ENCODE results near the gene LRP1B. TPM values are rescaled to one million over a fixed set of nuclear protein-coding genes. Genes with fewer than 3 reads are reported as not detected.

Gene LRP1B
- polyA plus RNA-seq, 2 of the 4 experiments (the other 2 are of a cell fraction) = 0.03 TPM; not detected in 1

DNA sequence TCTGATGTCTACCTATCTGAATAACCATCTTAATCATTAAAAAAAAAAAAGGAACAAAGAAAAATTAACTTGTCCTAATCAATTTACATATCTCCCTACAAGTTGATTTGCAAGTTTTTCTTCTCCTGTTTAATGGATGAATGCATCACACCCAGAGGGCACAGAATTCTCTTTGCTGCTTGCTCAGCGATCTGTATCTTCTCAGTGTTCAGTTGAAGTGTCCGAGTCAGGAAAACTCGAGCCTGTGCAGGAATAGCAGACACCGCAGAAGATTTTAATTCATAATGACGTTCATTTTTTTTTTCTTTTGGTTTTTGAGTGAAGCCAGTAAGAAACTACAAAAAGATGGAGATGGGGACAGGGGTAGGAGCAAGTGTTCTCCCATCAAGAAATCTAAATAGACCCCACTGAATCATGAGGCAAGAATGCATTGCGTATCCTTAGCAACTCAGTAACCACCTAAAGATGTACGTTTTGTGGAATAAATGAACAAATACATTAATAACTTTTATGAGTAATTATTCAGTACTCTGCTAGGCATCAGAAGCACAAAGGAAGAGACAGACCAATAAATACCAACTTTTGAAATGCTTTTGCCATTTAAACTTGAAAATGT is 675.5 kb downstream of the LRP1B start:
- 43% methylated on average over 7 of the region's 7 CpGs for WGBS (ENCODE audit: missing lambda C conversion rate)
- DNase-seq (ENCODE audit: low read depth in 1 of 2, low spot score in 1 of 2) (no peak), ATAC-seq (no peak), FAIRE-seq (no peak)
- CTCF ChIA-PET = no interaction called here
- Histone ChIP-seq H3K4me1 (no peaks in the 10 kb centered on the region), H3K9me3 (no peaks in the 10 kb centered on the region), H3K4me3 (no peak overlapping the region), H3K4me2 (no peak overlapping the region), H3K27ac (no peak overlapping the region)
- POLR2A ChIA-PET = no interaction called here
- TF ChIP-seq MAZ (IDR thresholded peaks at IDR 0.05; ENCODE audit: borderline replicate concordance, low read depth, low read length) (no peak), GATA3 (IDR thresholded peaks at IDR 0.05; ENCODE audit: borderline replicate concordance) (no peak)

- H3K4me3 ChIP-seq = no peak overlapping the region
- H3K4me2 ChIP-seq = no peak overlapping the region
- ATAC-seq = no peak
- H3K9me3 ChIP-seq = no peaks in the 10 kb centered on the region
- TF ChIP-seq KDM5A (IDR thresholded peaks at IDR 0.05) (no peak), RCOR1 (IDR thresholded peaks at IDR 0.05; ENCODE audit: low read depth, low read length) (no peak), HOXB5 (CRISPR knock-in tag; IDR thresholded peaks at IDR 0.05) (no peak), HOXB13 (CRISPR knock-in tag; IDR thresholded peaks at IDR 0.05; ENCODE audit: low read depth) (no peak), ZFP36 (IDR thresholded peaks at IDR 0.05; ENCODE audit: borderline replicate concordance, partially characterized antibody) (no peak), NFE2L2 (conservative IDR thresholded peaks at IDR 0.05; ENCODE audit: low read length) (no peak)
- TF ChIP-seq, protein P1, sequence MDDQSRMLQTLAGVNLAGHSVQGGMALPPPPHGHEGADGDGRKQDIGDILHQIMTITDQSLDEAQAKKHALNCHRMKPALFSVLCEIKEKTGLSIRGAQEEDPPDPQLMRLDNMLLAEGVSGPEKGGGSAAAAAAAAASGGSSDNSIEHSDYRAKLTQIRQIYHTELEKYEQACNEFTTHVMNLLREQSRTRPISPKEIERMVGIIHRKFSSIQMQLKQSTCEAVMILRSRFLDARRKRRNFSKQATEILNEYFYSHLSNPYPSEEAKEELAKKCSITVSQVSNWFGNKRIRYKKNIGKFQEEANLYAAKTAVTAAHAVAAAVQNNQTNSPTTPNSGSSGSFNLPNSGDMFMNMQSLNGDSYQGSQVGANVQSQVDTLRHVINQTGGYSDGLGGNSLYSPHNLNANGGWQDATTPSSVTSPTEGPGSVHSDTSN (IDR thresholded peaks at IDR 0.05) = no peak
- WGBS (ENCODE audit: missing lambda C conversion rate) = 66% methylated on average over 17 of the region's 17 CpGs
- DNase-seq (ENCODE audit: low read depth in 1 of 2, low spot score in 1 of 2) = no peak
- H3K27ac ChIP-seq = no peak overlapping the region
- POLR2A ChIA-PET = no interaction called here
- CTCF ChIA-PET = interaction anchor here (0.6 kb wide), 1 partner anchor 1201 kb away, joined by 3 read pairs; no protein-coding TSS in a partner anchor
- no peaks in the 10 kb centered on the region for H3K4me1 ChIP-seq
- no peak for FAIRE-seq
These were observed 690.7 kb downstream of the LRP1B start for GRCh38 chr2:141440072-141440635.

GRCh38 chr2:141439524-141439923 is 691.3 kb downstream of the LRP1B start:
- no peak for FAIRE-seq
- H3K4me3 ChIP-seq = no peak overlapping the region
- no peak for TF ChIP-seq BHLHE40 (IDR thresholded peaks at IDR 0.05; ENCODE audit: low read depth, low read length)
- no peak for TF ChIP-seq ZNF302 (CRISPR knock-in tag; IDR thresholded peaks at IDR 0.05)
- no peak for TF ChIP-seq ZSCAN20 (CRISPR knock-in tag; IDR thresholded peaks at IDR 0.05)
- no peak for TF ChIP-seq JUNB (IDR thresholded peaks at IDR 0.05)
- TF ChIP-seq JUN (IDR thresholded peaks at IDR 0.05) = no peak
- TF ChIP-seq CHD2 (IDR thresholded peaks at IDR 0.05; ENCODE audit: low read length, partially characterized antibody) = no peak
- no peak for TF ChIP-seq POLR2AphosphoS2 (conservative IDR thresholded peaks at IDR 0.05; ENCODE audit: low read length)
- no peak for TF ChIP-seq EHMT2 (IDR thresholded peaks at IDR 0.05; ENCODE audit: low read depth)
- TF ChIP-seq KDM1A (IDR thresholded peaks at IDR 0.05; ENCODE audit: low read depth) = no peak
- no peak for TF ChIP-seq HDAC2 (IDR thresholded peaks at IDR 0.05)
- no peak for TF ChIP-seq E2F6 (IDR thresholded peaks at IDR 0.05; ENCODE audit: borderline replicate concordance, low read depth)
- TF ChIP-seq, protein P1 (IDR thresholded peaks at IDR 0.05) = no peak
- H3K4me1 ChIP-seq = no peaks in the 10 kb centered on the region
- ATAC-seq = no peak
- no peak overlapping the region for H3K4me2 ChIP-seq
- POLR2A ChIA-PET = no interaction called here
- H3K9me3 ChIP-seq = no peaks in the 10 kb centered on the region
- DNase-seq (ENCODE audit: low read depth in 1 of 2, low spot score in 1 of 2) = no peak
- CTCF ChIA-PET = no interaction called here
- no peak overlapping the region for H3K27ac ChIP-seq

Data from A549 (cell line).